Astrocyte of the cerebellum (primary cell): ENCODE data around the gene COX6B2.

Experiments
- DNase-seq: peaks from one replicate; pipeline ENCODE4 v3.0.0-alpha.2; 2011; ENCODE audit warnings: low read depth
- H3K4me3 ChIP-seq: 2 replicates; pipeline ENCODE4 v1.5.1; 2011; ENCODE audit warnings: mild to moderate bottlenecking, low read depth, low read length, moderate library complexity
- in situ Hi-C: cut with HindIII; loops from 2 replicates; pipeline ENCODE4 v1.10.0; 2017; ENCODE audit warnings: low sequenced_read_pairs
- TF ChIP-seq, protein P1 (sequence below): IDR thresholded peaks from 2 replicates; pipeline ENCODE4 v1.5.1; 2012; ENCODE audit warnings: low read length, low read depth, moderate library complexity, mild to moderate bottlenecking; ENCODE audit errors: missing control alignments

The COX6B2 gene

DNA sequence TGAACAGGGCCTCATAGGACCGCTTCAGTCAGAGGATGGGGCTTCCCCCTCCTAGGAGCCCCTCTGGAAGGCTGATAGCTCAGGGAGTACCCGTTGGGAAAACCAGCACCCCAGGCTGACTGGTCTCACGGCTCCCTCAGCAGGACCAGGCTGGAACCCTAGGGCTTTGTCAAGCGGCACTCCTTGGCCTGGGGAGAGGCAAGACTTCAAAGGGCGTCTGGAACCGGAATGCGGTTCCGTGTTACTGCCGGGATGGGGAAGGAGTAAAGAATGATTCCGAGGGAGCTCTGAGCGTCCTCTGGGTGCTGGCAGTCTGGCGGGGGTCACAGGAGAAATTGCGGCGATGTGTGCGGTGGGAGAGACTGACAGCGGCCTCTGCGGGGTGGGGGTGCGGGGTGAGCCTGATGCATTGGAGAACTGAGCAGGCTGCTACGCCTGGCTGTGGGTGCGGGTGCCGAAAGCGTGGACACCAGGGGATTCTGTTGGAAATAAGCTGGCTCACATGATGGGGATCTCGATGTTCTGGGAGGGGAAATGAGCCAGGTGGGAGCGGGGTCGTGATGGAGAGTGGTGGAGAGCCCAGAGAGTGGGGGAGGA lies 1.9 kb downstream of the COX6B2 start:
- in situ Hi-C loops, result loop anchor here (5.0 to 10.0 kb wide), 3 partner anchors 40 to 252 kb away; partner anchors contain the start of genes ZNF524 and ZNF865
- DNase-seq, result no peak
- no peak overlapping the region for H3K4me3 ChIP-seq
- TF ChIP-seq, protein P1, sequence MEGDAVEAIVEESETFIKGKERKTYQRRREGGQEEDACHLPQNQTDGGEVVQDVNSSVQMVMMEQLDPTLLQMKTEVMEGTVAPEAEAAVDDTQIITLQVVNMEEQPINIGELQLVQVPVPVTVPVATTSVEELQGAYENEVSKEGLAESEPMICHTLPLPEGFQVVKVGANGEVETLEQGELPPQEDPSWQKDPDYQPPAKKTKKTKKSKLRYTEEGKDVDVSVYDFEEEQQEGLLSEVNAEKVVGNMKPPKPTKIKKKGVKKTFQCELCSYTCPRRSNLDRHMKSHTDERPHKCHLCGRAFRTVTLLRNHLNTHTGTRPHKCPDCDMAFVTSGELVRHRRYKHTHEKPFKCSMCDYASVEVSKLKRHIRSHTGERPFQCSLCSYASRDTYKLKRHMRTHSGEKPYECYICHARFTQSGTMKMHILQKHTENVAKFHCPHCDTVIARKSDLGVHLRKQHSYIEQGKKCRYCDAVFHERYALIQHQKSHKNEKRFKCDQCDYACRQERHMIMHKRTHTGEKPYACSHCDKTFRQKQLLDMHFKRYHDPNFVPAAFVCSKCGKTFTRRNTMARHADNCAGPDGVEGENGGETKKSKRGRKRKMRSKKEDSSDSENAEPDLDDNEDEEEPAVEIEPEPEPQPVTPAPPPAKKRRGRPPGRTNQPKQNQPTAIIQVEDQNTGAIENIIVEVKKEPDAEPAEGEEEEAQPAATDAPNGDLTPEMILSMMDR, result no peak

DNA sequence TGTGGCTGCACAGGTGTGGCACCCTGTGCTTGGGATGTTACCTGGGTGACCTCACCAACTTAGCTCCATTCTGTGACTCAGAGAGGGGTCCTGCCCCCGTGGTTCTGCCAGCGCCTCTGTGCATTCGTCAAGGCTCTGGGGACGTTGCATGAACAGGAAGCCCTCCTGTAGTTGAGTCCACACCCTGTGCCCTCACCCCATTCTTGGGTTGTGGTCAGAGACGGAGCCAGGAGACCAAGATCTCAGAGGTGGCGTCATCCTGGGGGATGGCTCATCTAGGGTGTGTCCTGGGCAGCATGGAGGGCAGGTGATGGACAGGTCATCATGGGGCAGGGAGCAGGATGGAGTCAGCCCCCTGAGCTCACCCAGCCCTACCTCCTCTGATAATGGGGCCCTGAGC lies 2.5 kb downstream of the COX6B2 start:
- no peak for DNase-seq
- no peak overlapping the region for H3K4me3 ChIP-seq
- TF ChIP-seq, protein P1, result no peak
- in situ Hi-C loops, result loop anchor here (5.0 to 10.0 kb wide), 3 partner anchors 40 to 253 kb away; partner anchors contain the start of genes ZNF524 and ZNF865

DNA sequence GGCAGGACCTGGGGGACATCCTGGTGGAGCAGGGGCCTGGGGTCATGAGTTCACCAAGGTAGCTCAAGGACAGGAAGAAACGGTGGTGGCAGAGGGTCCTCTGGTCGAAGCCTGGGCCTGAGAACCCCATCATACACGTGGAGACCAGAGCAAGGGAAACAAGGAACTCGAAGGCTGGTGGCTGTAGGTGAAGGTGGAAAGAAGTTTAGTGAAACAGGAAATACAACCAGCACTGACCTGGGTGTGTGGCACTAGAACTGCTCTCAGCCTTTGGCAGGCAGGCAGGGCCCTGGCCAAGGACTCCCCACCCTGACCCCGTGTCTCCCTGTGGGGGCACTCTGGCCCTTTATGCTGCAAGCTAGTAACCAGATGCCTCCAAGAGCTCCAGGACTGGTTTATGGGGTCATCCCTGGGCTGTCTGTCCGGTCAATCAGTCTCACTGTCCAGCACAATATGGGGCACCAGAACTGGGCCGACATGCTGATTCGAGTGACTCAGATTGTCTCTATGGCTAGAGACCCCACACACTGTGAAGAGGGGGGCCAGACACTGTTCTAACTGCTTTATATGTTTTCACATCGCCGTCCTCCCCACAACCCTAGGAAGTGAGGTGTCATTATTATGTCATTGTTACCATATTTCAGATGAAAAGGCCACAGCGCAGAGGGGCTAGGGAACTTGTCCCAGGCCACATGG lies 3.8 kb downstream of the COX6B2 start:
- TF ChIP-seq, protein P1, result no peak
- in situ Hi-C loops, result loop anchor here (5.0 to 10.0 kb wide), 3 partner anchors 42 to 254 kb away; partner anchors contain the start of genes ZNF524 and ZNF865
- no peak for DNase-seq
- no peak overlapping the region for H3K4me3 ChIP-seq

DNA sequence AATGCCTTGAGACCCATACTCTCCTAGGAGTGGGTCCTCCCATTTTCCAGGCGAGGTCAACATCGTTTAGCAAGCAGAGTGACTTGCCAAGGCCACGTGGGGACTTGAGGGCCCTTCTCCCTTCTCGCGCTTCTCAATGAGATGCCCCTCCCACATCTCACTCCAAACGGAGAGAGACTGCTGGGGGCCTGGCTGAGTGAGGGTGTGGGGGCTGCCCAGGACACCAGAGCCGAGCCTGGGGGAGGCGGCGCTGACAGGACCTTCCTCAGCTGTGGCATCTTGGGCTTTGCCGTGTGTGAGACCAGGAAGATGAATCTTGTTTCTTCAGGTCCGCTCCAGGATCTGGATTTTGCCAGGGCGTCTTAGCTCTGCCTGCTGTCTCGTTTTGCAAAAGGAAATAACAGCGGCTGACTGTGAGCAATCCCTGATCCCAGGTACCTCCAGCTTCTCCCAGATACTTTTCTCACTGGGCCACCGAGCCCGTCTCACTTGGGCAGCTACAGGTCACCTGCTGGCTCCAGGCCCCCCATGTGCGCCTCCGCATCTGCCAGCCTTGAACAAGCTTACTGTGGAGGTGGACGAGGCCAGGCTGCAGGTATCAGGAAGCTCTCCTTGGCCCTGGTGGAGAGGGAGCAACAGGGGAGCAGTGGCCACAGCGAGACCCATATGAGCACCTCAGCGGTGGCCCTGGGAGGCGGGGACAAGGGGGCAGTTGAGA lies 6.0 kb downstream of the COX6B2 start:
- in situ Hi-C loops, result no loop called here
- no peak overlapping the region for H3K4me3 ChIP-seq
- TF ChIP-seq, protein P1, result no peak
- no peak for DNase-seq

DNA sequence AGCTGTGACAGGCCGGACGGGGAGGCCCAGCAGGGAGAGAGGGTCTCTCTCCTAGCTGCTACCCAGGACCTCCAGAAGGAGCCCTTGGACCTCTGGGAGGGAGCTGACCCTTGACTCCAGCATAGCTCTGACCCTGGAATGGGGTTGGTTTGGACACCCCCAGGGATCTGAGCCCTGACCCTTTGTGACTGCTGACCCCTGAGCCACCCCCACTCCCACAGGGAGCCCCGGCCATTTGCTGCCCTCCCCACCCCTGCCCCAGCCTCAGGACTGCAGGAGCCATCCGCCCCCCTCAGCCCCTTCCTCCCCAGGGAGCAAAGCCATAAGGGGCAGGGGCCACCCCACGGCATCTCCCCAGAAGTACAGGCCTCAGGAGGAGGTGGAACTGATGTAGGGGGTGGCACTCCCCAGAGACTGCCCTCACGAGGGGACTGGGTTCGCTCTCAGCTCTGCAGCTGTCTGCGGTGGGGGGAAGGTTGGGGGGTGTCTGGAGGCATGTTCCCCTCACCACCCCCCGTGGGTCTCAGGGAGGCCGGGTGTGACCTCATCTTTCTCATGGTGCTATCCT lies 7.0 kb downstream of the COX6B2 start:
- no peak overlapping the region for H3K4me3 ChIP-seq
- DNase-seq, result no peak
- TF ChIP-seq, protein P1, result no peak
- in situ Hi-C loops, result no loop called here

DNA sequence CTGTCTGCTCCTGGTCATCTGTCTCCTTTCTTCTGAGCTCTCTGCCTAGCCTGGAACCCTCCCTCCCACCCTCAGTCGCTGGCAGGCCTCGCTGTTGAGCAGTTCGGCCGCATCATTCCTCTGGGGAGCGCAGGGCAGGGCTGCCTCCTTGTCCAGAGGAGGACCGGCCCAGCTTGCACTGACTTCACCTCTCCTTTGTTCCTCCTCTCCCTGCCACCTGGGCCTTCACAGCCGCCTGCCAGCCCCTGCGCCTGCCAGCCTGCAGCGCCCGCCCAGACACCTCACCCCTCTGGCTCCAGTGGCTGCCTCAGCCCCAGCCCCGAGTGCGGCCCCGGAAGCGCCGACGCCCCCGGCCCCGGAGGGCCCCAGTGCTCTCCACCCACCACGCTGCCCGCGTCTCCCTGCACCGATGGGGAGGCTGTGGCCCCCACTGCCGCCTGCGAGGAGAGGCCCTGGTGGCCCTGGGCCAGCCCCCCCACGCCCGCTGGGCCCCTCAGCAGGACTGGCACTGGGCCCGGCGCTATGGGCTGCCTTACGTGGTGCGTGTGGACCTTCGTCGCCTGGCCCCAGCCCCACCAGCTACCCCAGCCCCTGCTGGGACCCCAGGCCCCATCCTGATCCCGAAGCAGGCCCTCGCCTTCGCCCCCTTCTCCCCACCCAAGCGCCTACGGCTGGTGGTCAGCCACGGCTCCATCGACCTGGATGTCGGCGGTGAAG lies 7.6 kb downstream of the COX6B2 start:
- no peak overlapping the region for H3K4me3 ChIP-seq
- DNase-seq, result no peak
- in situ Hi-C loops, result no loop called here
- TF ChIP-seq, protein P1, result no peak
